GM21786 (cell line): ENCODE measurements around the gene DOCK4.

Experiments used
- ATAC-seq: cut with Tn5 transposase; IDR thresholded peaks from one replicate; pipeline ENCODE4 v1.9.1; 2021; ENCODE audit not compliant: unreplicated experiment

Gene DOCK4

DNA sequence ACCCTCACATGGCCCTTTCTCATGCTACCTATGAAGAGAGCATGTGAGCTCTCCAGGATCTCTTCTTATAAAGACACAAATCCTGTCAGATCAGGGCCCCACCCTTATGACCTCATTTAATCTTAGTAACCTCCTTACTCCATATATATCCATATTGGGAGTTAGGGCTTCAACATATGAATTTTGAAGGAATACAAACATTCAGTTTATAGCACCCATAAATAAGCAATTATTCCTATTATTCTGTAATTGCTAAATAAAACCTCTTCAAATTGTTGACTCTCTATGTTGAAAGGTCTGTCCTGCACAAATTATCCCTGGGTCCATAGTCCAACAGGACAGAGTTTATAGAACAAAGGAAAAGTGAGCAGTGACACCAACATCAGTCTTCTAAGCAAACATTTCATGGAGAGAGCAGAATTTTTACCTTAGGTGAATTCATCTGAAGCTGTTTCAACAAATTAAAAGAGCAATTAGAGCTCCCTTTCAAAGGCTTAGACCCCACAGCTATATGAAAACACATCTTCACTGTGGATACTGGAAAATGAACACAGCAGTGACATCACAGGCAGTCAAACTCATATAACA lies 12.2 kb downstream of the DOCK4 start:
- no peak for ATAC-seq

- no peak for ATAC-seq
Observed at GRCh38 chr7:112192236-112193154, 13.7 kb downstream of the DOCK4 start.

DNA sequence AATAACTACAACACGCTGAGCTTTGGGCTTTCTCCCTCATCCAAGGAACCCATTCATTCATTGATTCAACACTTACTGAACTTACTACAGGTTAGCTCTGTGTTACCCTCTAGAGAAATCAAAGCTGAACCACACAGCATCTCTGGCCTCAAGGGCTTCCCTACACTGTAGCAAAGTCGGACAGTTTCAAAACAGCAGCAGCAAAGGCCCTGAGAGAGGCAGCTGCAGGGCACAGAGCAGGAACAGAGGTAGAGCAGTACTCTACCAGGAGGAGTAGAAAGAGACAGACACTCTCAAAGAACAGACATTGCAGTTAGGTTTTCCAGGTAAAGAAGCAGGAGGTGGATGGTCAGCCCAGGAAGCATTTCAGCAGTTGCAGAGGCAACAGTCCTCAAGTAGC lies 16.1 kb downstream of the DOCK4 start:
- ATAC-seq = no peak

DNA sequence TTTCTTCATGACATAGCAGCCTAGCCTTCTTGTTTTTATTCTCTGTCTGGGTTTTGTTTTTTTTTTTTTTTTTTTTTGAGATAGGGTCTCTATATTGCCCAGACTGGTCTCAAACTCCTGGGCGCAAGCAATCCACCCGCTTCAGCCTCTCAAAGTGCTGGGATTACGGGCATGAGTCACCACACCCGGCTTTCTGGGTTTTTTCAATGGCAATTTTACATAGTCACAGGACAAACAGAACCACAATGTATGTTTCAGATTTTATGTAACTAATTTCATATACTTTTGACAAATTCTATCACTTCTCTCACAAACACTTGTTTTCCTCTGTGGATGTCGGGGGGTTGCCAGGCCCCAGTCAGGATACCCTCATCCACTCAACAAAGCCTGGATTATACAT lies 16.5 kb downstream of the DOCK4 start:
- no peak for ATAC-seq

DNA sequence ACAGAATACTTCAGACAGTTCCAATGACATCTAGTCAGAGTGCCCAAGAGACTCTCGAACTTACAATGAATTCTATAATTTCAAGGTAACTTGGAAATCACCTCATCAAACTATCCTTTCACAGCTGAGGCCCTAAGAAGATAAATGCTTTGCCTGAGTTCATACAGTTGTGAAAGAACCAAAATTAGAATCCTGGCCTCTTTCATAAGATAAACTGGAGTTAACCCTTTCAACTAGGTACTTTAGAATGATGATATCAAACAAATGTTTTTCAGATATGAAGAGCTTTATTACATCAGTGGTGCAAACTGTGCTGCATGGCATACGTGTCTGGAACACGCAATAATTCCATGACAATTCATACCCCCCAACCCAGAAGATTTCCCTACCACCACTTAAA lies 17.9 kb downstream of the DOCK4 start:
- ATAC-seq = no peak

DNA sequence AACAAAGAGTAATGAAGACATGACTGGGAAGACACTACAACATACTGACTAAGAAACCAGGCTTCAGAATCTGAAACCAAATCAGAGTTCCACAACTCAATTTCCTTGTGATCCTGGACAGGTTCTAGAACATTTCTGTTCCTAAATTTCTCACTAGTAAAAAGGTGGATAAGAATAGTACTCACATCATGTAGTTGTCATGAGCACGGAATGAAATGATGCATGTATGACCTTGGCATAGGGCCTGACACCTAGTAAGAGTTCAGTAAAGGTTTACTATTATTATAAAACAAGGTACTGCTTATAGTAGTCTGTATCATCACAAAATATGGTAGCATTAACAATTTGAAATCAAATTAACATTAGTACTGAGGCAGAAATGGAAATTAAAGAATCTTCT lies 19.9 kb downstream of the DOCK4 start:
- no peak for ATAC-seq

DNA sequence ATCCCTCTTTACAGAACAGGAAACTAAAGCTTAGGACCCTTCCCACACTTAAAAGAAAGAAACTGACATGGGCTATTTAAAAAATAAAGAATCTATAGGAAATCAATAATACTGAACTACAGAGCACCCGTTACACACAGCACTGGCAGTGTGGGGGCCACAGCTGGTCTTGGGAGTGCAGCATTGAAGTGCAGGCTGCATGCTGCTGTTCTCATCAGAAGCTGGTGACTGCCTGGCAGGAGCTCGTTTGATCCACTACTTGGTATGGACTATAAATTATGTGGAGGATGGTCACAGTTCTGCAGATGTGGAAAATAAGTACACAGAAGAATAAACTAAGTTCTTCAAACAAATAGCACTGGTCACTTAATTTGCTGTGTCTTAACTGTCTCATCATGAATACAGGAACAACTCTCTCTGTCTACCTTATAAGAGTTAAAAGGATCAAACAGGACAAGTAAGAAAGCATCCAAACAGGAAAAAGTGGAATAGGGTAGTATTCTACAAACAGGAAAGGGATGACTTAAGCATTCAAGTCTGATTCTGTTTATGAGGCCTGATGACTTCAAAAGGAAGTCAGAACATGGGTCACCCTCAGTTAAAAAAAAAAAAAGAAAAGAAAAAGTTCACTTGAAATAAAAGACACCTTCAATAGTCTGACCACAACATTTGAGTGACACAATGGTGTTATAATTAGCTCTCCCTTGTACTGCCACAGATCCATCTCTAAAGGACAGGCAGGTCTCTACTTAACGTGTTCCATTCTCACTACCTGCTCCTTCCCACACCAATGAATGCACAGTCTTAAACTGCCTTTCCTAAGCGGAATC lies 21.0 kb downstream of the DOCK4 start:
- ATAC-seq = no peak

- ATAC-seq = no peak
Observed at GRCh38 chr7:112184455-112184854, 21.7 kb downstream of the DOCK4 start.

DNA sequence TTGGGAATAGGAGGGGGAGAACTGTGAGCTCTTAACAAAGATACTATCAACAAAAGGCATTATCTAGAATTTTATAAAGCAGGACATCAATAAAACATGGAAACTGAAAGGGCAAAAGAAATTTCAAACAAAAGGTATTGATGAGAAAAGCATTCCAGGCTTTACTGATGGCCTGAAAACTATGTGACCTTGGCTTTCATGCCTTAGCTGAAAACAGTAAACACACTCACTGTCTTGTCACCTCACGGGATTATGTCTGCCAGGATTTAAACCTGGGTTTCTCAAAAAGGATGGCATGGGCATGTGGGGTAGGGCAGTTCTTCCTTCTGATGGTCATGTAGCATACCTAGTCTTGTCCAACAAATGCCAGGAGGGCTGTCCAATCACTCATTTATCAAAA lies 22.9 kb downstream of the DOCK4 start:
- no peak for ATAC-seq

DNA sequence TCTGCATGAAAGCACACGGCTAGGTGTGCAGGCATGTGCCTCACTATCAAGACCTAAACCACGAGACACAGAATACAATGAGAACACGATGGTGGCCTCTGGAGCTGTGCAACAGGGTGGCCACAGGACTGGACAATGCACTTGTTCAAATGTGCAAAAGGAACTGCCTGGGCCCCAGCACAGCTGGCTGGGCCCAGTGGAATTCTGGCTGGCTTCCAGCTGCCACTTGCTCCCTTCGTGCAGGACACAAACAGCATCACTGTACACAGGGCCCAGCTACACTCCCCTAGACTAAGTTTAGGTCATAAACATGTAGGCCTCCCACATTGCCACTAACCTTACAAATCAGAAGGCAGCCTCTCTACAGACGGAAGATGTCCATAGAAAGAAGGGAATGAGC lies 23.4 kb downstream of the DOCK4 start:
- ATAC-seq = no peak

- ATAC-seq = no peak
Observed at GRCh38 chr7:112180223-112180622, 26.0 kb downstream of the DOCK4 start.

GRCh38 chr7:112176693-112177415 lies 29.3 kb downstream of the DOCK4 start:
- ATAC-seq = no peak

DNA sequence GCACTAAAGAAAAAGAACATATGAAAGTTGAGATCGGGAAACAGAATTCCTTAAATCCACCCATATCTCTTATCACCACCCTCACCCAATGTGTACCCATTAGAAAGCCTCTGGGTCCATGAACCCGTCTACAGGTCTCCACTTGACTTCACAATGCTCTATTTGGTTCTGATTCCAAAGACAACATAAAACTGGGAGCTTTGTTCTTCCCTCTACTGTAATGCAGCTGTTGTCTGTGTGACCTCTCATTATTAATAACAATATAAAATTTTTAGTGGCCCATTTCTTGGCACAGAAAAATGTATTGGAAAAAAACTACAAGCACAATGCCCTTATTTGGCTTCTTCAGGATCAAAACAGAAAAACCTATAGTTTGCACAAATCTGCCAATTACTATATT lies 30.0 kb downstream of the DOCK4 start:
- ATAC-seq = no peak

- no peak for ATAC-seq
Observed at GRCh38 chr7:112174192-112174591, 32.0 kb downstream of the DOCK4 start.

DNA sequence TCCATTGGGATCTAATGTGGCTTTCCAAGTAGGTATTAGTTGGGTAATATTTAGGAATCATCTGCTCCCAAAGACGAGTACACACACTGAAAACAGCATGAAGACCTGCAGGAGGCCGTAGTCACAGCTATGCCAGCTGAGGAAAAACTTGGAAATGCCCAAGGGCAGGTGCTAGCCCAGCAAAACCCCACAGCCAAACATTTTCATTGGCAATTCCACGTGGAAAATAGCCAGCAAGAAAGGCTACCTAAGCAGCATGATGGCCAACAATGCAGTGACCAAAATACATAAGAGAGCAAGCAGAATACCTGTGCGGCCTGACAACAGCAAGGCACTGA lies 32.7 kb downstream of the DOCK4 start:
- no peak for ATAC-seq

- ATAC-seq = no peak
Observed at GRCh38 chr7:112172870-112173567, 33.2 kb downstream of the DOCK4 start.

- no peak for ATAC-seq
Observed at GRCh38 chr7:112171673-112172072, 34.5 kb downstream of the DOCK4 start.

DNA sequence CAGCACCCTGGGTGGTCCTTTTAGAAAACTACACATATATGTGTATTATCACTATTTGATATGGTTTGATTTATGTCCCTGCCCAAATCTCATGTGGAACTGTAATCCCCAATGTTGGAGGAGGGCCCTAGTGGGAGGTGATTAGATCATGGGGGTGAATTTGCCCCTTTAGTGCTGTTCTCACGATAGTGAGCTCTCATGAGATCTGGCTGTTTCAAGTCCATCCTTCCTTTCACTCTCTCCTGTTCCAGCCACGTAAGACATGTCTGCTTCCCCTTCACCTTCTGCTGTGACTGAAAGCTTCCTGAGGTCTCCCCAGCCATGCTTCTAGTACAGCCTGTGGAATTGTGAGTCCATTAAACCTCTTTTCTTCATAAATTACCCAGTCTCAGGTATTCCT lies 37.3 kb downstream of the DOCK4 start:
- no peak for ATAC-seq

DNA sequence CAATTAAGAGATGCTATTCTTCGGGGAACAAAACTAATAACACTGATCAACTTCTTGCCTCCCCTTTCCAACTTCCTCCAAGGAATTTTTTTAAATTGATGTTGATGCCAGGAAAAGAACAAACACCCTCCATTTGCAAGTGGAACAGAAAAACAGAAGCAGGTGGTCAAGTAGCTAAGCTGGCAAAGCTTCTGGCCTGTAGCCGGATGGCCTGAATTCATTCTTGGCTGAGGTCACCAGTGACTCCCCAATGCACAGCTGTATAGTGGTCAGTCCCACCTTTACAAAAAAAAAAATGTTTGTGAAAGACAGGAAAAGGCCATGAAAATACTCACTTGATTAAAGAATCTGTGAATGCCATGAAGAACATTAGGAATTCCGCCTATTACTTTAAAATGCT lies 39.1 kb downstream of the DOCK4 start:
- no peak for ATAC-seq

- no peak for ATAC-seq
Observed at GRCh38 chr7:112162784-112163506, 43.3 kb downstream of the DOCK4 start.
